ENCODE results near the gene CLCNKB. TPM values are rescaled to one million over a fixed set of nuclear protein-coding genes. Genes with fewer than 3 reads are reported as not detected.
A peak's percentile ranks its signal among the peaks of the same experiment; 100 is the strongest.

The CLCNKB gene
- total and polyA plus RNA-seq, 2 of the 13 experiments (the other 11 are each of a cell fraction or from before 2014, with no cell fraction given) = 0.04 TPM; not detected in 1

GRCh38 chr1:15994590-15995351 is 48.8 kb upstream of the CLCNKB start (continued):
- TF ChIP-seq PAF1 (CRISPR knock-in tag; IDR thresholded peaks at IDR 0.05) (no peak), HNF4A (CRISPR knock-in tag; IDR thresholded peaks at IDR 0.05) (peak; percentile 41; the same call in 1 of the 2 replicates), ZBTB33 (CRISPR knock-in tag; IDR thresholded peaks at IDR 0.05) (0 out of 2 replicates have a peak, but pooled peaks have one; percentile 40), ZSCAN22 (CRISPR knock-in tag; IDR thresholded peaks at IDR 0.05) (no peak), ZBTB3 (CRISPR knock-in tag; IDR thresholded peaks at IDR 0.05; ENCODE audit: borderline replicate concordance, low read depth) (peak; percentile 69; the same call in 1 of the 2 replicates), SP140L (CRISPR knock-in tag; IDR thresholded peaks at IDR 0.05; ENCODE audit: borderline replicate concordance) (no peak), NFKBIZ (CRISPR knock-in tag; IDR thresholded peaks at IDR 0.05) (no peak), ZNF205 (CRISPR knock-in tag; IDR thresholded peaks at IDR 0.05) (0 out of 2 replicates have a peak, but pooled peaks have one; percentile 35), EP300 (IDR thresholded peaks at IDR 0.05; ENCODE audit: low read depth in 2 of 2, low read length in 2 of 2) (no peak), EP300 (CRISPR knock-in tag; IDR thresholded peaks at IDR 0.05; ENCODE audit: borderline replicate concordance) (no peak), SRSF1 (optimal IDR thresholded peaks at IDR 0.05; ENCODE audit: low read depth, low read length) (no peak), MBNL3 (CRISPR knock-in tag; conservative IDR thresholded peaks at IDR 0.05) (no peak), DNMT1 (CRISPR knock-in tag; IDR thresholded peaks at IDR 0.05) (no peak), SMAD1 (CRISPR knock-in tag; IDR thresholded peaks at IDR 0.05; ENCODE audit: borderline replicate concordance, low read depth) (no peak), ZFP41 (CRISPR knock-in tag; IDR thresholded peaks at IDR 0.05; ENCODE audit: borderline replicate concordance) (no peak), EEA1 (CRISPR knock-in tag; IDR thresholded peaks at IDR 0.05; ENCODE audit: borderline replicate concordance) (no peak), ZNF24 (IDR thresholded peaks at IDR 0.05) (no peak), ZNF761 (CRISPR knock-in tag; conservative IDR thresholded peaks at IDR 0.05) (no peak), ZSCAN31 (CRISPR knock-in tag; IDR thresholded peaks at IDR 0.05; ENCODE audit: low read depth) (peak; percentile 56; the same call in 1 of the 2 replicates), CBX2 (IDR thresholded peaks at IDR 0.05; ENCODE audit: low read depth, low read length) (no peak), CBX2 (CRISPR knock-in tag; IDR thresholded peaks at IDR 0.05; ENCODE audit: low read depth) (no peak), CSRNP2 (CRISPR knock-in tag; conservative IDR thresholded peaks at IDR 0.05; ENCODE audit: low read depth) (no peak), THAP7 (CRISPR knock-in tag; IDR thresholded peaks at IDR 0.05) (no peak), ZNF713 (CRISPR knock-in tag; IDR thresholded peaks at IDR 0.05) (no peak), TBP (CRISPR knock-in tag; IDR thresholded peaks at IDR 0.05) (no peak), PBX2 (CRISPR knock-in tag; IDR thresholded peaks at IDR 0.05) (no peak), THAP11 (CRISPR knock-in tag; IDR thresholded peaks at IDR 0.05) (0 out of 2 replicates have a peak, but pooled peaks have one; percentile 17)

All from HepG2 (cell line).